ENCODE results near the gene ZBTB20.

- TF ChIP-seq, protein P1, sequence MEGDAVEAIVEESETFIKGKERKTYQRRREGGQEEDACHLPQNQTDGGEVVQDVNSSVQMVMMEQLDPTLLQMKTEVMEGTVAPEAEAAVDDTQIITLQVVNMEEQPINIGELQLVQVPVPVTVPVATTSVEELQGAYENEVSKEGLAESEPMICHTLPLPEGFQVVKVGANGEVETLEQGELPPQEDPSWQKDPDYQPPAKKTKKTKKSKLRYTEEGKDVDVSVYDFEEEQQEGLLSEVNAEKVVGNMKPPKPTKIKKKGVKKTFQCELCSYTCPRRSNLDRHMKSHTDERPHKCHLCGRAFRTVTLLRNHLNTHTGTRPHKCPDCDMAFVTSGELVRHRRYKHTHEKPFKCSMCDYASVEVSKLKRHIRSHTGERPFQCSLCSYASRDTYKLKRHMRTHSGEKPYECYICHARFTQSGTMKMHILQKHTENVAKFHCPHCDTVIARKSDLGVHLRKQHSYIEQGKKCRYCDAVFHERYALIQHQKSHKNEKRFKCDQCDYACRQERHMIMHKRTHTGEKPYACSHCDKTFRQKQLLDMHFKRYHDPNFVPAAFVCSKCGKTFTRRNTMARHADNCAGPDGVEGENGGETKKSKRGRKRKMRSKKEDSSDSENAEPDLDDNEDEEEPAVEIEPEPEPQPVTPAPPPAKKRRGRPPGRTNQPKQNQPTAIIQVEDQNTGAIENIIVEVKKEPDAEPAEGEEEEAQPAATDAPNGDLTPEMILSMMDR (IDR thresholded peaks at IDR 0.05; ENCODE audit: low read depth, low read length, poor library complexity, severe bottlenecking) = no peak
- TF ChIP-seq EZH2phosphoT487 (IDR thresholded peaks at IDR 0.05; ENCODE audit: borderline replicate concordance, low read length) = no peak
Observed at GRCh38 chr3:115102046-115102445, 45.0 kb downstream of the ZBTB20 start.
